ENCODE results near the gene ETFDH. TPM values are rescaled to one million over a fixed set of nuclear protein-coding genes. Genes with fewer than 3 reads are reported as not detected.

The ETFDH gene
- polyA plus RNA-seq, 1 donor from 2014 or later = 45.1 TPM

GRCh38 chr4:158728236-158728635 is 56.1 kb downstream of the ETFDH start:
- no peak overlapping the region for H3K9ac ChIP-seq (ENCODE audit: low read length)
- H3K4me2 ChIP-seq (ENCODE audit: low read length) = no peak overlapping the region
- H3K27ac ChIP-seq (ENCODE audit: low read length) = no peak overlapping the region
- H2AFZ ChIP-seq (ENCODE audit: low read depth, low read length) = no peak overlapping the region
- no peak overlapping the region for H3K4me3 ChIP-seq (ENCODE audit: low read length)
- no peaks in the 10 kb centered on the region for H3K27me3 ChIP-seq (ENCODE audit: insufficient read depth, low read depth, low read length)
- H3F3A ChIP-seq (ENCODE audit: insufficient read depth, low read length, poor library complexity, severe bottlenecking) = no peaks in the 10 kb centered on the region
- no peaks in the 10 kb centered on the region for H3K9me3 ChIP-seq (ENCODE audit: low read length)
- no peaks in the 10 kb centered on the region for H4K20me1 ChIP-seq (ENCODE audit: insufficient read depth)
- TF ChIP-seq EZH2 (IDR thresholded peaks at IDR 0.05; ENCODE audit: borderline replicate concordance, insufficient read depth, low read length, poor library complexity, severe bottlenecking) (no peak), RAD21 (conservative IDR thresholded peaks at IDR 0.05) (no peak), SMC3 (conservative IDR thresholded peaks at IDR 0.05; ENCODE audit: poor library complexity) (no peak), MXI1 (conservative IDR thresholded peaks at IDR 0.05; ENCODE audit: poor library complexity, severe bottlenecking) (no peak), CTCF (IDR thresholded peaks at IDR 0.05; ENCODE audit: poor library complexity, severe bottlenecking) (no peak), TAF1 (IDR thresholded peaks at IDR 0.05; ENCODE audit: low read depth) (no peak), EP300 (conservative IDR thresholded peaks at IDR 0.05; ENCODE audit: poor library complexity, severe bottlenecking) (no peak), POLR2AphosphoS5 (IDR thresholded peaks at IDR 0.05) (no peak), REST (IDR thresholded peaks at IDR 0.05; ENCODE audit: borderline replicate concordance) (no peak)
- H3K79me2 ChIP-seq (replicated peaks; ENCODE audit: insufficient read depth, low read length) = no peaks in the 10 kb centered on the region
- no peaks in the 10 kb centered on the region for H3K9me2 ChIP-seq (ENCODE audit: insufficient read depth, low read length)
- H3K36me3 ChIP-seq (ENCODE audit: insufficient read depth, low read length) = no peaks in the 10 kb centered on the region

- Histone ChIP-seq H3K36me3 (ENCODE audit: insufficient read depth, low read length) (no peaks in the 10 kb centered on the region), H3K27me3 (ENCODE audit: insufficient read depth, low read depth, low read length) (no peaks in the 10 kb centered on the region), H3K9me2 (ENCODE audit: insufficient read depth, low read length) (no peaks in the 10 kb centered on the region), H4K20me1 (ENCODE audit: insufficient read depth) (no peaks in the 10 kb centered on the region), H3K9ac (ENCODE audit: low read length) (no peak overlapping the region), H3K4me3 (ENCODE audit: low read length) (no peak overlapping the region), H2AFZ (ENCODE audit: low read depth, low read length) (no peak overlapping the region), H3K4me2 (ENCODE audit: low read length) (no peak overlapping the region), H3K9me3 (ENCODE audit: low read length) (no peaks in the 10 kb centered on the region), H3K27ac (ENCODE audit: low read length) (no peak overlapping the region), H3F3A (ENCODE audit: insufficient read depth, low read length, poor library complexity, severe bottlenecking) (no peaks in the 10 kb centered on the region), H3K79me2 (replicated peaks; ENCODE audit: insufficient read depth, low read length) (no peaks in the 10 kb centered on the region)
- TF ChIP-seq MXI1 (conservative IDR thresholded peaks at IDR 0.05; ENCODE audit: poor library complexity, severe bottlenecking) (no peak), EP300 (conservative IDR thresholded peaks at IDR 0.05; ENCODE audit: poor library complexity, severe bottlenecking) (no peak), TAF1 (IDR thresholded peaks at IDR 0.05; ENCODE audit: low read depth) (no peak), CTCF (IDR thresholded peaks at IDR 0.05; ENCODE audit: poor library complexity, severe bottlenecking) (peak; percentile 75), REST (IDR thresholded peaks at IDR 0.05; ENCODE audit: borderline replicate concordance) (no peak), SMC3 (conservative IDR thresholded peaks at IDR 0.05; ENCODE audit: poor library complexity) (peak; percentile 80), RAD21 (conservative IDR thresholded peaks at IDR 0.05) (peak; percentile 76), EZH2 (IDR thresholded peaks at IDR 0.05; ENCODE audit: borderline replicate concordance, insufficient read depth, low read length, poor library complexity, severe bottlenecking) (no peak)
Measured at GRCh38 chr4:158729716-158730559, 57.8 kb downstream of the ETFDH start.

All from neural cell (in vitro differentiated cells).